HEK293 (cell line): ENCODE results near the gene KIF2C.

Source experiments
- CTCF ChIA-PET: fragments of 350-600 bp; formaldehyde crosslinking; extraction: SDS; loops from one replicate; lab custom pipeline; 2021; ENCODE audit warnings: antibody characterized with exemption; lab: Yijun Ruan, JAX
- POLR2A ChIA-PET: fragments of 300-600 bp; formaldehyde crosslinking; extraction: SDS; loops from one replicate; lab custom pipeline; 2020; ENCODE audit warnings: antibody characterized with exemption, inconsistent platforms; lab: Yijun Ruan, JAX
- H3K27ac ChIP-seq: fragments of 200-500 bp; sonication (Bioruptor generic); 2 replicates; pipeline ENCODE4 v1.5.1; 2014; ENCODE audit warnings: low read depth, low read length, control low read depth, inconsistent platforms; ENCODE audit errors: extremely low read depth
- H3K36me3 ChIP-seq, 2 experiments: fragments of 200-500 bp in 1 of 2; sonication (Bioruptor generic) in 1 of 2; 1 replicate in 1 of 2; 2 replicates in 1 of 2; pipeline ENCODE4 v1.5.1; 2014 to 2017; ENCODE audit warnings: inconsistent platforms in 2 of 2, low read length in 2 of 2; ENCODE audit not compliant: control insufficient read depth in 2 of 2, insufficient read depth in 1 of 2
- H3K4me1 ChIP-seq: fragments of 200-500 bp; sonication (Bioruptor generic); 2 replicates; pipeline ENCODE4 v1.5.1; 2014; ENCODE audit warnings: mild to moderate bottlenecking, low read length, inconsistent platforms; ENCODE audit not compliant: control insufficient read depth, insufficient read depth
- H3K4me3 ChIP-seq: 2 replicates; pipeline ENCODE4 v1.5.1; 2011; ENCODE audit warnings: low read depth, mild to moderate bottlenecking, control low read depth, low read length, moderate library complexity
- H3K9me3 ChIP-seq: fragments of 200-500 bp; sonication (Bioruptor generic); 2 replicates; pipeline ENCODE4 v1.5.1; 2014; ENCODE audit warnings: low read depth, low read length, inconsistent platforms; ENCODE audit not compliant: control insufficient read depth, insufficient read depth
- MEIS1 ChIP-seq: sonication (generic); formaldehyde crosslinking; IDR thresholded peaks from 2 replicates; pipeline ENCODE4 v1.8.1; 2022; ENCODE audit warnings: missing genetic modification reagents, mild to moderate bottlenecking, borderline replicate concordance
- SCRT2 ChIP-seq: fragments of 450-650 bp; formaldehyde crosslinking; IDR thresholded peaks from 2 replicates; pipeline ENCODE4 v1.5.1; 2016; ENCODE audit warnings: missing biosample characterization, missing genetic modification characterization
- TCF7L2 ChIP-seq: IDR thresholded peaks from 2 replicates; pipeline ENCODE4 v1.6.1; 2011; ENCODE audit warnings: low read depth, mild to moderate bottlenecking, inconsistent platforms, low read length, moderate library complexity, borderline replicate concordance
- TRIM28 ChIP-seq: IDR thresholded peaks from 2 replicates; pipeline ENCODE4 v1.6.1; 2011; ENCODE audit warnings: low read length, control low read depth, borderline replicate concordance
- ZBTB17 ChIP-seq: fragments of 450-650 bp; formaldehyde crosslinking; IDR thresholded peaks from 2 replicates; pipeline ENCODE4 v1.5.1; 2016; ENCODE audit warnings: missing biosample characterization, missing genetic modification characterization
- ZNF114 ChIP-seq: fragments of 450-650 bp; formaldehyde crosslinking; IDR thresholded peaks from 2 replicates; pipeline ENCODE4 v1.5.0; 2017; ENCODE audit warnings: missing biosample characterization, missing genetic modification characterization
- ZNF169 ChIP-seq: fragments of 450-650 bp; formaldehyde crosslinking; IDR thresholded peaks from 2 replicates; pipeline ENCODE4 v1.5.1; 2016; ENCODE audit warnings: missing biosample characterization, missing genetic modification characterization
- ZNF2 ChIP-seq: fragments of 450-650 bp; formaldehyde crosslinking; IDR thresholded peaks from 2 replicates; pipeline ENCODE4 v1.5.1; 2016; ENCODE audit warnings: missing biosample characterization, missing genetic modification characterization
- ZNF335 ChIP-seq: fragments of 450-650 bp; formaldehyde crosslinking; conservative IDR thresholded peaks from 2 replicates; pipeline ENCODE4 v1.5.1; 2016; ENCODE audit warnings: missing biosample characterization, missing genetic modification characterization
- ZNF514 ChIP-seq: fragments of 450-650 bp; formaldehyde crosslinking; IDR thresholded peaks from 2 replicates; pipeline ENCODE4 v1.5.1; 2016; ENCODE audit warnings: missing biosample characterization, missing genetic modification characterization
- ZNF558 ChIP-seq: fragments of 450-650 bp; formaldehyde crosslinking; IDR thresholded peaks from 2 replicates; pipeline ENCODE4 v1.5.1; 2016; ENCODE audit warnings: missing biosample characterization, missing genetic modification characterization
- ZNF600 ChIP-seq: fragments of 450-650 bp; formaldehyde crosslinking; IDR thresholded peaks from 2 replicates; pipeline ENCODE4 v1.5.1; 2016; ENCODE audit warnings: missing biosample characterization, missing genetic modification characterization
- ZNF654 ChIP-seq: fragments of 450-650 bp; formaldehyde crosslinking; IDR thresholded peaks from 2 replicates; pipeline ENCODE4 v1.5.1; 2016; ENCODE audit warnings: low read depth, missing biosample characterization, missing genetic modification characterization
- ZNF660 ChIP-seq: fragments of 450-650 bp; IDR thresholded peaks from 2 replicates; pipeline ENCODE4 v1.5.1; 2018; ENCODE audit warnings: missing biosample characterization, mild to moderate bottlenecking, missing genetic modification characterization
- ZNF76 ChIP-seq: fragments of 450-650 bp; formaldehyde crosslinking; IDR thresholded peaks from 2 replicates; pipeline ENCODE4; 2016; ENCODE audit warnings: low read depth, missing biosample characterization, missing genetic modification characterization, borderline replicate concordance
- ZNF785 ChIP-seq: fragments of 450-650 bp; formaldehyde crosslinking; IDR thresholded peaks from 2 replicates; pipeline ENCODE4 v1.5.1; 2016; ENCODE audit warnings: missing biosample characterization, missing genetic modification characterization
- ZXDB ChIP-seq: fragments of 450-650 bp; formaldehyde crosslinking; IDR thresholded peaks from 2 replicates; pipeline ENCODE4 v1.5.1; 2016; ENCODE audit warnings: missing biosample characterization, missing genetic modification characterization
- TF ChIP-seq, protein P1 (sequence below): fragments of 450-650 bp; formaldehyde crosslinking; IDR thresholded peaks from 2 replicates; pipeline ENCODE4 v1.5.1; 2016; ENCODE audit warnings: missing biosample characterization, missing genetic modification characterization
- TF ChIP-seq, protein P2 (sequence below): fragments of 450-650 bp; formaldehyde crosslinking; IDR thresholded peaks from 2 replicates; pipeline ENCODE4 v1.5.1; 2016; ENCODE audit warnings: missing biosample characterization, missing genetic modification characterization

KIF2C gene

DNA sequence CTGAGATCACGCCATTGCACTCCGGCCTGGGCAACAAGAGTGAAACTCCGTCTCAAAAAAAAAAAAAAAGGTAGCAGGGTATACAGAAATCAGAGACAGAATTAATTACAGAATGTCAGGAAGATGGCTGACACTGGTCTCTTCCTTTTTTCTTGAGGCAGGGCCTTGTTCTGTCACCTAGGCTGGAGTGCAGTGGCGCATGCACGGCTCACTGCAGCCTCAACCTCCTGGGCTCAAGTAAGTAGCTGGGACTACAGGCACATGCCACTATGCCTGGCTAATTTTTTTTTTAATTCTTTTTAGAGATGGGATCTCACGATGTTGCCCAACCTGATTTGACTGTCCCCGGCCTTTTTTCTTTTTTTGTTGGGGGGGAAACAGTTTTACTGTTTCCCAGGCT is 25.1 kb upstream of the KIF2C start:
- no peak for TF ChIP-seq ZNF2
- peak; percentile 30; the same call in 1 of the 2 replicates for TF ChIP-seq ZNF335 (tag by site-specific recombination)
- TF ChIP-seq, all 188 proteins: peak for 1
- ChIA-PET POLR2A (no interaction called here), CTCF (interaction anchor here (0.6 to 9.1 kb wide), 11 partner anchors 8 to 1483 kb away, joined by 3 to 87 read pairs (median 3); partner anchors contain the start of gene RNU5D-1)
- Histone ChIP-seq H3K36me3 (no peaks in the 10 kb centered on the region), H3K27ac (no peak overlapping the region), H3K4me3 (no peak overlapping the region), H3K9me3 (no peaks in the 10 kb centered on the region), H3K4me1 (no peaks in the 10 kb centered on the region)

DNA sequence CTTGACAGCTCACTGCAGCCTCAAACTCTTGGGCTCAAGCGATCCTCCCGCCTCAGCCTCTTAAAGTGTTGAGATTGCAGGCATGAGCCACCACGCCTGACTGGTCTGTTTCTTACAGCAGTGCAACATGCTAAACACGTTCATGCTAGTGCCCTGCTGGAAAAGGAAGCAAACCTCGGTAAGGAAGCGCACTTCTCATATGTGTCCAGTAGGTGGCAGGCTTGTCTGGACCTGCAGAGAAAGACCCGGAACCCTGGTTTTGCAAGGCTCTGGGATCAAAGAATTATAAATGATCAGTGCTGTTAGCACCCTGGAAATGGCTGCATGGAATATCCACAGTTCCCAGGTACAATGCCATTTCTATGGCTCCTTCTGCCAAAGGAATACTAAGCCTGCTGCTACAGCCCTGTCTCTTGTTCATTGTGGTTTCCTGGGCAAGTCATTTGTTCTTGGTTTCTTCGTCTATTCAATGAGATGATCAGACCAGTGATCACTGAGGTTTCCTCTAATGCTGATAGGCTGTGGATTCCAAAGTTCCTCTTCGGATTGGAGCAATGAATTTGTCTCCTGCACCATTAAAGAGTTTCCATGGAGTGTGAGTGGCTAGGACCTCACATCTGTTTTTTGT is 24.6 kb upstream of the KIF2C start:
- no peak overlapping the region for H3K27ac ChIP-seq
- no peaks in the 10 kb centered on the region for H3K36me3 ChIP-seq
- H3K4me1 ChIP-seq, result no peaks in the 10 kb centered on the region
- no peaks in the 10 kb centered on the region for H3K9me3 ChIP-seq
- ChIA-PET POLR2A (no interaction called here), CTCF (interaction anchor here (0.6 to 9.1 kb wide), 11 partner anchors 9 to 974 kb away, joined by 3 to 87 read pairs (median 3); partner anchors contain the start of gene RNU5D-1)
- no peak overlapping the region for H3K4me3 ChIP-seq
- peak; percentile 9; the same call in 1 of the 2 replicates for TF ChIP-seq ZNF335 (tag by site-specific recombination)
- TF ChIP-seq ZNF600 (tag by site-specific recombination), result 0 out of 2 replicates have a peak, but pooled peaks have one; percentile 12
- TF ChIP-seq ZNF654 (tag by site-specific recombination), result peak; percentile 86
- TF ChIP-seq, protein P1, sequence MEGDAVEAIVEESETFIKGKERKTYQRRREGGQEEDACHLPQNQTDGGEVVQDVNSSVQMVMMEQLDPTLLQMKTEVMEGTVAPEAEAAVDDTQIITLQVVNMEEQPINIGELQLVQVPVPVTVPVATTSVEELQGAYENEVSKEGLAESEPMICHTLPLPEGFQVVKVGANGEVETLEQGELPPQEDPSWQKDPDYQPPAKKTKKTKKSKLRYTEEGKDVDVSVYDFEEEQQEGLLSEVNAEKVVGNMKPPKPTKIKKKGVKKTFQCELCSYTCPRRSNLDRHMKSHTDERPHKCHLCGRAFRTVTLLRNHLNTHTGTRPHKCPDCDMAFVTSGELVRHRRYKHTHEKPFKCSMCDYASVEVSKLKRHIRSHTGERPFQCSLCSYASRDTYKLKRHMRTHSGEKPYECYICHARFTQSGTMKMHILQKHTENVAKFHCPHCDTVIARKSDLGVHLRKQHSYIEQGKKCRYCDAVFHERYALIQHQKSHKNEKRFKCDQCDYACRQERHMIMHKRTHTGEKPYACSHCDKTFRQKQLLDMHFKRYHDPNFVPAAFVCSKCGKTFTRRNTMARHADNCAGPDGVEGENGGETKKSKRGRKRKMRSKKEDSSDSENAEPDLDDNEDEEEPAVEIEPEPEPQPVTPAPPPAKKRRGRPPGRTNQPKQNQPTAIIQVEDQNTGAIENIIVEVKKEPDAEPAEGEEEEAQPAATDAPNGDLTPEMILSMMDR (tag by site-specific recombination), result peak; percentile 76
- no peak for TF ChIP-seq ZNF76
- TF ChIP-seq ZNF785 (tag by site-specific recombination), result no peak
- 0 out of 2 replicates have a peak, but pooled peaks have one; percentile 65 for TF ChIP-seq SCRT2
- no peak for TF ChIP-seq TRIM28
- no peak for TF ChIP-seq TCF7L2
- no peak for TF ChIP-seq MEIS1
- TF ChIP-seq ZNF514, result no peak
- TF ChIP-seq ZBTB17, result peak; percentile 71
- TF ChIP-seq ZNF660, result 0 out of 2 replicates have a peak, but pooled peaks have one; percentile 27

DNA sequence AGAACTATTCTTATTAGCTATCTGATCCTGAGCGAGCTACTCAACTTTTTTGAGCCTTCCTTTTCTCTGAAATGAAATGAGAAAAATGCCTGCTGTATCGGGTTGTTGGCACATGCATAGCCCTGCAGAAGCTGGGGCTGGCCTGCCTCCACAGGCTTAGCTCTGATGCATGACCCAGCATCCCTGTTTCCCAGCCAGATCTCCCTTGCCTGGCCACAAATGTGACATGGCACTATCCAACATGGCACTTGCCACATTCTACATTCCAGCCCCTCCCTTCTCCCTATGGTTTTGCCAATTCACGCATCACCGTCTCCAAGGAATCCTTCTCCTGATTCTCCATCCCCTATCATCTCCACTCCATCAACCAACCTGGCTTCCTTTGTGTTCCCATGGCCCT is 22.5 kb upstream of the KIF2C start:
- Histone ChIP-seq H3K27ac (no peak overlapping the region), H3K9me3 (no peaks in the 10 kb centered on the region), H3K4me1 (no peaks in the 10 kb centered on the region), H3K4me3 (no peak overlapping the region), H3K36me3 (no peaks in the 10 kb centered on the region)
- POLR2A ChIA-PET, result interaction anchor here (2.1 kb wide), 1 partner anchor 58 kb away, joined by 5 read pairs; the partner anchor contains the start of gene RPS8
- TF ChIP-seq, protein P2, sequence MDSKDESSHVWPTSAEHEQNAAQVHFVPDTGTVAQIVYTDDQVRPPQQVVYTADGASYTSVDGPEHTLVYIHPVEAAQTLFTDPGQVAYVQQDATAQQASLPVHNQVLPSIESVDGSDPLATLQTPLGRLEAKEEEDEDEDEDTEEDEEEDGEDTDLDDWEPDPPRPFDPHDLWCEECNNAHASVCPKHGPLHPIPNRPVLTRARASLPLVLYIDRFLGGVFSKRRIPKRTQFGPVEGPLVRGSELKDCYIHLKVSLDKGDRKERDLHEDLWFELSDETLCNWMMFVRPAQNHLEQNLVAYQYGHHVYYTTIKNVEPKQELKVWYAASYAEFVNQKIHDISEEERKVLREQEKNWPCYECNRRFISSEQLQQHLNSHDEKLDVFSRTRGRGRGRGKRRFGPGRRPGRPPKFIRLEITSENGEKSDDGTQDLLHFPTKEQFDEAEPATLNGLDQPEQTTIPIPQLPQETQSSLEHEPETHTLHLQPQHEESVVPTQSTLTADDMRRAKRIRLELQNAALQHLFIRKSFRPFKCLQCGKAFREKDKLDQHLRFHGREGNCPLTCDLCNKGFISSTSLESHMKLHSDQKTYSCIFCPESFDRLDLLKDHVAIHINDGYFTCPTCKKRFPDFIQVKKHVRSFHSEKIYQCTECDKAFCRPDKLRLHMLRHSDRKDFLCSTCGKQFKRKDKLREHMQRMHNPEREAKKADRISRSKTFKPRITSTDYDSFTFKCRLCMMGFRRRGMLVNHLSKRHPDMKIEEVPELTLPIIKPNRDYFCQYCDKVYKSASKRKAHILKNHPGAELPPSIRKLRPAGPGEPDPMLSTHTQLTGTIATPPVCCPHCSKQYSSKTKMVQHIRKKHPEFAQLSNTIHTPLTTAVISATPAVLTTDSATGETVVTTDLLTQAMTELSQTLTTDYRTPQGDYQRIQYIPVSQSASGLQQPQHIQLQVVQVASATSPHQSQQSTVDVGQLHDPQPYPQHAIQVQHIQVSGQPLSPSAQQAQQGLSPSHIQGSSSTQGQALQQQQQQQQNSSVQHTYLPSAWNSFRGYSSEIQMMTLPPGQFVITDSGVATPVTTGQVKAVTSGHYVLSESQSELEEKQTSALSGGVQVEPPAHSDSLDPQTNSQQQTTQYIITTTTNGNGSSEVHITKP (tag by site-specific recombination), result peak; percentile 40; the same call in 1 of the 2 replicates
- no peak for TF ChIP-seq ZNF169 (tag by site-specific recombination)
- no peak for TF ChIP-seq ZXDB (tag by site-specific recombination)
- TF ChIP-seq ZNF558 (tag by site-specific recombination), result no peak
- TF ChIP-seq ZNF114 (tag by site-specific recombination), result no peak
- CTCF ChIA-PET, result interaction anchor here (1.1 to 9.1 kb wide), 2 partner anchors 10 to 13 kb away, joined by 5 to 87 read pairs; partner anchors contain the start of gene RNU5D-1
